UCSD-AML1 (cell line): Measurements from ENCODE around the gene AK4.
A peak's percentile ranks its signal among the peaks of the same experiment; 100 is the strongest.
"Not testable (repeated sequence)": the region's sequence is repeated elsewhere in the genome, so short reads cannot be mapped to it uniquely, and the experiment has no call there.

ENCODE experiments used
- DNase-seq: peaks from one replicate; lab custom pipeline; 2025; ENCODE audit not compliant: unreplicated experiment; lab: John Stamatoyannopoulos, UW

AK4 gene

GRCh38 chr1:65150108-65150463 is 2.1 kb downstream of the AK4 start:
- no peak for DNase-seq

DNA sequence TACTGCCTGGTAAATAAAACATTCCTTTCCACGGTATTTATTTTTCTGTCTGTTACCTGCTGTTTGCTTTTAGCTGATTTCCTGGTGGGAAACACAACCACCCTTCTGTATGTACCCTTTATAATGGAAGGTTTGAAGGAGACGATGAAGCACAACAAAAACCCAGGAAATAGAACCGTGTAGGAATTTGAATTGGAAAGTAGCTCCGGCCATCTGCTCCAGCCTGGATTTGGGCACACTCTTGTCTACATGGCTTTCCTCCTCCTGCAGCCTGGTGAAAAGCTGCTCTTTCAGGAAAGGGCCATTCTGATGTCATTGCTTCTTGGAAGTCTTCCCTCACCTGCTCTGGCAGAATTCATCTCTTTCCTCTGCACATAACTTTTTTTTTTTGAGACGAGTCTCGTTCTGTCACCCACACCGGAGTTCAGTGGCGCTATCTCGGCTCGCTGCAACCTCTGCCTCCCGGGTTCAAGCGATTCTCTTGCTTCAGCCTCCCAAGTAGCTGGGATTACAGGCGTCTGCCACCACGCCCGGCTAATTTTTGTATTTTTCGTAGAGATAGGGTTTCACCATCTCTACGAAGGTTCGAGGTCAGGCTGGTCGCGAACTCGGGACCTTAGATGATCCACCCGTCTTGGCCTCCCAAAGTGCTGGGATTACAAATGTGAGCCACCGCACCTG is 2.7 kb downstream of the AK4 start:
- DNase-seq: no peak

DNA sequence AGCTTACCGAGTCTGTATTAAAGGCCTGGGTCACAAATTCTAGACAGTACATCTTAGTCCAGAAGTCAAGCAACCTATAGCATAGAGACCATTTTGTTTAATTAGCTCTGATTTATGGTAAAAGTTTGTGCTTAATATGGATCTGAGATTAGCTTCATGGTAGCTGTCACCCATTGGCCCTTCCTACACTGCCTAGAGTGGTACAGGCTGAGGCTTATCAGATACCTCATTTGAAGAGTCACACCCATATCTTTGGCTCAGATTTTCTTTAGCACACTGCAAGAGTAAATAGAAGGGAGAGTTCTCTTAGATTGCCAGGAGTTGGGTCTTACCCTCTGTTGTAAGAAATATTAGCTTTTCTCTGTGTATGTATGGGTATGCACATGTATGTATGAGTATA is 3.6 kb downstream of the AK4 start:
- no peak for DNase-seq

DNA sequence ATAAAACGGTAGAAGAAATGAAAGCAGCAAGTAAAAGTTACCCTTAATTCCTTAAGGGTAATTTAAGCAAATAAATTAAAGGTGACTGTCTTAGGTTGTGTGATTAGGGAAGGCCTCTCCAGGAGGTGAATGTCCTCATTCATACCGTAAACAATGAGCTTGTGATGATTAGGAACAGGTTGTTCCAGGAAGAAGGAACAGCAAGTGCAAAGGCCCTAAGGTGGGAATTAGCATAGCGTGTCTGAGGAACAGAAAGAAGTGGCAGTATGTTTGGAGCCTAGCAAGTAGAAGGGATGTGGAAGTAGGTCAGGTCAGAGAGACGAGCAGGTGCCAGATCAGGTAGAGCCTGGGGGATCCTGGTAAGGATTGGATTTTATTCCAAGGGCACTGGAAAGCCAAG is 5.6 kb downstream of the AK4 start:
- no peak for DNase-seq

- no peak for DNase-seq
These were observed 9.0 kb downstream of the AK4 start for GRCh38 chr1:65156910-65157545.

GRCh38 chr1:65157546-65157941 is 9.5 kb downstream of the AK4 start:
- DNase-seq: no peak

DNA sequence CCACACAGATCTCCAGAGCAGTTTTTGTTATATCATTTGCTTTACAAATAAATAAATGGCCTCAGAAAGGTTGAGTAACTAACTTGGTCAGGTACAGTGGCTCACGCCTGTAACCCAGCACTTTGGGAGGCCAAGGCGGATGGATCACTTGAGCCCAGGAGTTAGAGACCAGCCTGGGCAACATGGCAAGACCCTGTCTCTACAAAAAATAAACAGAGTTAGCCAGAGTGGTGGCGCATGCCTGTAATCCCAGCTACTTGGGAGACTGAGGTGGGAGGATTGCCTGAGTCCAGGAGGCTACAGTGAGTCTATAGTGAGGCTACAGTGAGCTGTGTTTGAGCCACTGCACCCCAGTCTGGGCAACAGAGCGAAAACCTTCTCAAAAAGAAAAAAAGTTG is 11.3 kb downstream of the AK4 start:
- not testable (repeated sequence) for DNase-seq

GRCh38 chr1:65159801-65160523 is 12.0 kb downstream of the AK4 start:
- no peak for DNase-seq

DNA sequence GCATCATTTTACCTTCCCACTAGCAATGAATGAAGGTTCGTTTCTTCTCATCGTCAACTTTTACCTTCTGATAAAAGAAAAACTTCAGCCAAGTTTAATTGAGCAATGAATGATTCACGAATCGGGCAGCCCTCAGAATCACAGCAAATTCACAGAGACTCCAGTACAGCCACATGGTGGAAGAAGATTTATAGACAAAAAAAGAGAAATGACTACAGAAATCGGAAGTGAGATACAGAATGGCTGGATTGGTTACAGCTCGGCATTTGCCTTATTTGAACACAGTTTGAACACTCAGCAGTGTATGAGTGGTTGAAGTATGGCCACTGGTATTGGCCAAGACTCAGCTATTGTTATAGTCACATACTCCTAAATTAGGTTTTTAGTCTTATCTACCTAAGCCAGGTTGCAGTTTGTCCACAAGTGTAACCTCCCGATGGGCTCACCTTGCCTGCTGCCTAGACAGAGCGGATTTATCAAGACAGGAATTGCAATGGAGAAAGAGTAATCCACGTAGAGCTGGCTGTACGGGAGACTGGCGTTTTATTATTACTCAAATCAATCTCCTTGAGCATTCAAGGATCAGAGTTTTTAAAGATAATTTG is 15.3 kb downstream of the AK4 start:
- no peak for DNase-seq

GRCh38 chr1:65164101-65164500 is 16.1 kb downstream of the AK4 start:
- DNase-seq: not testable (repeated sequence)

- DNase-seq: no peak
These were observed 16.6 kb downstream of the AK4 start for GRCh38 chr1:65164633-65165032.

- DNase-seq: peak; percentile 55
These were observed 17.4 kb downstream of the AK4 start for GRCh38 chr1:65165269-65165993.

GRCh38 chr1:65166572-65167305 is 18.7 kb downstream of the AK4 start:
- no peak for DNase-seq

DNA sequence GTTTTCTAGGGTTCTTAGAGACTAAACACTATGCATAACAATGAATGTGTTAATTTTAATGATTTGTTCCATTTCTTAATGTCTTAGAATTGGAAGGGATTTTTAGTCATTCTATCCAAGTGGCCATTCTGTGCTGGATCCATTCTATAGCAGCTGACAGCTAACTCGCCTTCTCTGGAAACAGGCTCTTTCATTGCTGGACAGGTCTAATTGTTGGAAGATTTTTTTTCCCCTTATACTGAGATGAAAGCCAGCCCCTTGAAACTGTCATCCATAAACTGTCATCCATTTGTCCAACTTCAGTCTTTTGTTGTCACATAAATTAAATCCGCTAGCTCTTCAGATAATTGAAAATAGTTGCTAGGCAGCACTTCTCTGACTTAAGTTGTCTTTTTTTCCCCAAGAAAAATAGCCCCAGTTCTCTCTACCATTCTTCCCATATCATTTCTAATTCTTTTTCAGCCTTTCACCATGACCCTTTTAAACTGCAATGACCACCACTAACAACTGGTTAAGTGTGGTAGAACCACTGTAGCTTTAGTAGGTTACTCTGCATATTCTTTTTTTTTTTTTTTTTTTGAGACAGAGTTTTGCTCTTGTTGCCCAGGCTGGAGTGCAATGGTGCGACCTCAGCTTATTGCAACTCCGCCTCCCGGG is 19.7 kb downstream of the AK4 start:
- no peak for DNase-seq

- no peak for DNase-seq
These were observed 20.9 kb downstream of the AK4 start for GRCh38 chr1:65168867-65169266.

DNA sequence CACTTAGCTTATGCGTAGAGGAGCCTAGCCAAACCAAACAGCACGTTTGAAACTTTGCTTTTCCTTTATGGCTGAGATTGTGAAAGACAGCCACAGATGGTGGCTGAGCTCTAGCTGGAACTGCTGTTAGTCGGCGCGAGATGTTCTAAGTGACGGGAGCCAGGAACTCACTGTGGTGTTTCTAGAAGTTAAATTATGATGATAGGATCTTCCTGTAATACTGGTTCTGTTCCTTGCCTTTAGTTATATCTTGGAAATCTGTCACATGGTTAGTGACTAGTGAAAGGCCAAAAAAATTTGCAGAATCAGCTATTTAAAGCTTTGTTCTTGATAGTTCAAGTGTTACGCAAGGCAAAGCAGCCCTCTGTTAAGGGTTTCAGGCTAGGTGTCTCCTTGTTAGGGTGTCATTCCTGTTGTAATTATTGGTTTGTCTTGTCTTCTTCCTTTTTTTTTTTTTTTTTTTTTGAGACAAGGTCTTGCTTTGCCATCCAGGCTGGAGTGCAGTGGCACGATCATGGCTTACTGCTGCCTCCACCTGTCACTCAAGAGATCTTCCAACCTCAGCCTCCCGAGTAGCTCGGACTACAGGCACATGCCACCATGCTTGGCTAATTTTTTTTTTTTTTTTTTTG is 22.6 kb downstream of the AK4 start:
- DNase-seq: no peak

- DNase-seq: no peak
These were observed 25.1 kb downstream of the AK4 start for GRCh38 chr1:65172936-65173690.

DNA sequence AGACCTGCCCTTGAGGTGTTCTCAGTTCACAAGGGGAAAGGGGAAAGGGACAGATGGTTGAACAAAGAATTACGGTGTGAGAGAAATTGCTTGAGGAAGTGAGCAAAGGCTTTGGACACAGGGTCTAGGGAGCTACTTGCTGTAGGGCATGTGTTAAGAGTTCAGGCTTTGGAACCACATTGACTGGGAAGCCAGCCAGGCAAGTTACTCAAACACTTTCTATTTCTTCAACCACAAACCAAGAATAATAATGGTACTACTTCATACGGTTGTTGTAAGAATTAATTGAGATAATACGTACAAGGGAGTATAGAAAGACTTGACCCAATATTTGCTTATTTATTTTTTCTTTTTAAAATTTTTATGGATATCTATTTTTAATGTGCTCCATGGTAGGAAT is 26.6 kb downstream of the AK4 start:
- no peak for DNase-seq
